Nephron progenitor cell (in vitro differentiated cells): ENCODE results near the gene SUGT1.

Experiments used
- DNase-seq: peaks from one replicate; pipeline ENCODE4 v3.0.0; 2021
- H3K27ac Mint-ChIP-seq: 2 replicates; pipeline ENCODE4 v1.8.0; 2021; ENCODE audit warnings: mild to moderate bottlenecking, moderate library complexity, mixed read lengths
- H3K27me3 Mint-ChIP-seq: 2 replicates; pipeline ENCODE4 v1.8.0; 2021; ENCODE audit warnings: mild to moderate bottlenecking, low read depth, mixed read lengths; ENCODE audit not compliant: poor library complexity
- H3K36me3 Mint-ChIP-seq: 2 replicates; pipeline ENCODE4 v1.8.0; 2021; ENCODE audit warnings: low read depth, mixed read lengths
- H3K4me1 Mint-ChIP-seq: 2 replicates; pipeline ENCODE4 v1.8.0; 2021; ENCODE audit warnings: mixed read lengths
- H3K4me3 Mint-ChIP-seq: 2 replicates; pipeline ENCODE4 v1.8.0; 2021; ENCODE audit warnings: mild to moderate bottlenecking, moderate library complexity, mixed read lengths
- H3K9me3 Mint-ChIP-seq: 2 replicates; pipeline ENCODE4 v1.8.0; 2021; ENCODE audit warnings: mild to moderate bottlenecking, moderate library complexity, mixed read lengths
- TF ChIP-seq, protein P1 (sequence below): fragments of 200-600 bp; sonication (generic); IDR thresholded peaks from 2 replicates; pipeline ENCODE4 v1.5.0; 2021; ENCODE audit warnings: antibody characterized with exemption

Gene SUGT1

DNA sequence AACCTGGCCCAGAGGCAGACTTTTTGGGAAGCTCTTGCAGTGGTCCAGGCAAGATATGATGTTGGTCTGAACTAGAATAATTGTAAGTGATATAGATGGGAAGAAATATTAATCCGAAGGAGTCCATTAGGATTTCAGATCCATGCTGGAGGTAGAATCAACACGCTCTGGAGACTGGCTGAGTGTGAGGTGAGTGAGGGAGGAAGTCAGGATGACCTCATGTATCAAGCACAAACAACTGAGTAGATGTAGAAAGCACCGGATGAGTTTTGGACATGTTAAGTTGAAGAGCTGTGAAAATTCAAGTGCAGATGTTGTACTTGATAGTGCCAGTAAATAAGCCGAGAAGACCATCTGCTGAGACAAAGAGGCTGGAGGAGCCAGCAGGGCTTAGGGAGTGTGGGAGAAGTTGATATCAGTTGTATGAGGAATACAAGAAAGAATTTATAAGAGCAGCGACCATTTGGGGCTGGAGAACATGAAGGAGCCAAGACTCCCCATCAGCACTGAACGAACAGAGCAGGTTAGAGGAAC lies 92.3 kb downstream of the SUGT1 start:
- Mint-ChIP-seq H3K27ac (no peak overlapping the region), H3K9me3 (peaks cover 8% of the 10 kb centered on the region), H3K36me3 (peaks cover 4% of the 10 kb centered on the region), H3K27me3 (peaks cover 43% of the 10 kb centered on the region), H3K4me1 (peaks cover 6% of the 10 kb centered on the region), H3K4me3 (no peak overlapping the region)
- TF ChIP-seq, protein P1, sequence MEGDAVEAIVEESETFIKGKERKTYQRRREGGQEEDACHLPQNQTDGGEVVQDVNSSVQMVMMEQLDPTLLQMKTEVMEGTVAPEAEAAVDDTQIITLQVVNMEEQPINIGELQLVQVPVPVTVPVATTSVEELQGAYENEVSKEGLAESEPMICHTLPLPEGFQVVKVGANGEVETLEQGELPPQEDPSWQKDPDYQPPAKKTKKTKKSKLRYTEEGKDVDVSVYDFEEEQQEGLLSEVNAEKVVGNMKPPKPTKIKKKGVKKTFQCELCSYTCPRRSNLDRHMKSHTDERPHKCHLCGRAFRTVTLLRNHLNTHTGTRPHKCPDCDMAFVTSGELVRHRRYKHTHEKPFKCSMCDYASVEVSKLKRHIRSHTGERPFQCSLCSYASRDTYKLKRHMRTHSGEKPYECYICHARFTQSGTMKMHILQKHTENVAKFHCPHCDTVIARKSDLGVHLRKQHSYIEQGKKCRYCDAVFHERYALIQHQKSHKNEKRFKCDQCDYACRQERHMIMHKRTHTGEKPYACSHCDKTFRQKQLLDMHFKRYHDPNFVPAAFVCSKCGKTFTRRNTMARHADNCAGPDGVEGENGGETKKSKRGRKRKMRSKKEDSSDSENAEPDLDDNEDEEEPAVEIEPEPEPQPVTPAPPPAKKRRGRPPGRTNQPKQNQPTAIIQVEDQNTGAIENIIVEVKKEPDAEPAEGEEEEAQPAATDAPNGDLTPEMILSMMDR: no peak
- no peak for DNase-seq

DNA sequence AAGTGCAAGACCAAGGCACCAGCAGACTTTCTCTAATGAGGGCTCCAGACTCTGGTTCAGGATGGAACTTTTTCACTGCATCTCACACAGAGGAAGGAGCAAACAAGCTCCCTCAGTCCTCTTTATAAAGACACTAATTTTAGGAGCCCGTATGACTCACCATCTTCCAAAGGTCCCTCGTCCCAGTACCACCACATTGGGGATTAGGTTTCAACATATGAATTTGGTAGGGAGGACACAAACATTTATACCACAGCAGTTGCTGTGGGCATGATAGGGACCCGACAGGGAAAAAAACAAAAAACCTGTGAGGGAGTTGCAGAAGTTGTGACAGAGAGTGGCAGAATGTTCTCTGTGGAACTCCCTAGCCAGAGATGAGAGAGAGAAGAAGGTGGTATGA lies 93.5 kb downstream of the SUGT1 start:
- Mint-ChIP-seq H3K27me3 (peaks cover 31% of the 10 kb centered on the region), H3K27ac (no peak overlapping the region), H3K4me1 (peaks cover 5% of the 10 kb centered on the region), H3K9me3 (peaks cover 8% of the 10 kb centered on the region), H3K4me3 (no peak overlapping the region), H3K36me3 (peaks cover 4% of the 10 kb centered on the region)
- no peak for DNase-seq
- TF ChIP-seq, protein P1: no peak

DNA sequence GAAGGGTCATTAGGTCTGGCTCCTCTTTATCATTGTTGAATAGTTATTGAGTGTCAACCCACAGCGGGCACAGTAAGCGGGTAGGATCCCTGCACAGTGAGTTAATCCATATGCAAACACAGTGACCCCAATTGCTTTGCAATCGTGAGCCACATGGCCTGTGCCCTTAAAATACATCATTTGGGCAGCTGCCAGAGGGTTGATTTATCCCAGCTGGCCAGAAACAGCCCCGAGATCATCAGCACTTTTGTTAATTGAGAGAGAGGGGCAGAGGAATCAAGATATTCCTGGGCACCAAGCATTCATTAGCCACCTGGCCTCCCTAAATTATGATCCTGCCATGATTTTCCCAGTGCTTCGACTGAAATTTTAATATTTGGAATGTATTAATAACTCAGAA lies 96.8 kb downstream of the SUGT1 start:
- TF ChIP-seq, protein P1: no peak
- H3K27me3 Mint-ChIP-seq: peaks cover 14% of the 10 kb centered on the region
- no peak overlapping the region for H3K4me3 Mint-ChIP-seq
- H3K4me1 Mint-ChIP-seq: peaks cover 5% of the 10 kb centered on the region
- H3K27ac Mint-ChIP-seq: no peak overlapping the region
- no peak for DNase-seq
- H3K36me3 Mint-ChIP-seq: no peaks in the 10 kb centered on the region
- no peaks in the 10 kb centered on the region for H3K9me3 Mint-ChIP-seq
